GM21576 (cell line): ENCODE results near the gene CCDC81.

Experiments
- ATAC-seq: cut with Tn5 transposase; IDR thresholded peaks from one replicate; pipeline ENCODE4 v1.9.1; 2021; ENCODE audit warnings: mild to moderate bottlenecking, moderate library complexity; ENCODE audit not compliant: unreplicated experiment

Gene CCDC81

GRCh38 chr11:86438685-86439084 lies 64.0 kb downstream of the CCDC81 start:
- ATAC-seq: no peak

- no peak for ATAC-seq
Observed at GRCh38 chr11:86440305-86440716, 65.6 kb downstream of the CCDC81 start.

GRCh38 chr11:86440843-86441242 lies 66.2 kb downstream of the CCDC81 start:
- ATAC-seq: no peak

GRCh38 chr11:86442420-86442819 lies 67.7 kb downstream of the CCDC81 start:
- no peak for ATAC-seq

GRCh38 chr11:86442827-86443226 lies 68.1 kb downstream of the CCDC81 start:
- no peak for ATAC-seq

- ATAC-seq: no peak
Observed at GRCh38 chr11:86443415-86443814, 68.7 kb downstream of the CCDC81 start.

- no peak for ATAC-seq
Observed at GRCh38 chr11:86444981-86445380, 70.3 kb downstream of the CCDC81 start.

- ATAC-seq: no peak
Observed at GRCh38 chr11:86446163-86446923, 71.7 kb downstream of the CCDC81 start.

- no peak for ATAC-seq
Observed at GRCh38 chr11:86446924-86447285, 72.2 kb downstream of the CCDC81 start.

GRCh38 chr11:86447763-86448480 lies 73.2 kb downstream of the CCDC81 start:
- no peak for ATAC-seq

GRCh38 chr11:86449993-86450629 lies 75.4 kb downstream of the CCDC81 start:
- no peak for ATAC-seq

GRCh38 chr11:86453290-86454030 lies 78.8 kb downstream of the CCDC81 start:
- ATAC-seq: no peak

- peak; percentile 75 for ATAC-seq
Observed at GRCh38 chr11:86456075-86456939, 81.6 kb downstream of the CCDC81 start.

- ATAC-seq: no peak
Observed at GRCh38 chr11:86458294-86459001, 83.8 kb downstream of the CCDC81 start.

GRCh38 chr11:86459002-86459385 lies 84.3 kb downstream of the CCDC81 start:
- no peak for ATAC-seq

- ATAC-seq: no peak
Observed at GRCh38 chr11:86459682-86460460, 85.2 kb downstream of the CCDC81 start.

GRCh38 chr11:86460461-86461385 lies 86.0 kb downstream of the CCDC81 start:
- no peak for ATAC-seq

- no peak for ATAC-seq
Observed at GRCh38 chr11:86461892-86462291, 87.2 kb downstream of the CCDC81 start.
